HAP-1 (cell line): ENCODE measurements around the gene PCDHB2.
"Not testable (repeated sequence)": the region's sequence is repeated elsewhere in the genome, so short reads cannot be mapped to it uniquely, and the experiment has no call there.

ENCODE experiments used
- DNase-seq, 2 experiments: peaks; one replicate each; pipeline ENCODE4 v3.0.0-alpha.2; 2016 to 2020; ENCODE audit warnings: low spot score in 2 of 2
- H3K27me3 ChIP-seq: fragments of 250-450 bp; sonication (Bioruptor Pico); 2 replicates; pipeline ENCODE4 v1.5.1; 2020; ENCODE audit warnings: low read depth, mild to moderate bottlenecking, moderate library complexity
- H3K36me3 ChIP-seq: fragments of 250-450 bp; sonication (Bioruptor Pico); replicated peaks from 2 replicates; pipeline ENCODE4 v1.5.1; 2020; ENCODE audit warnings: mild to moderate bottlenecking
- H3K4me1 ChIP-seq: fragments of 250-450 bp; sonication (Bioruptor Pico); 2 replicates; pipeline ENCODE4 v1.5.1; 2020; ENCODE audit warnings: mild to moderate bottlenecking
- H3K4me3 ChIP-seq: fragments of 250-450 bp; sonication (Bioruptor Pico); 2 replicates; pipeline ENCODE4 v1.5.1; 2020; ENCODE audit warnings: mild to moderate bottlenecking, moderate library complexity
- H3K9me3 ChIP-seq: fragments of 250-450 bp; sonication (Bioruptor Pico); 2 replicates; pipeline ENCODE4 v1.5.1; 2020; ENCODE audit warnings: mild to moderate bottlenecking, moderate library complexity
- in situ Hi-C: fragments of 300-500 bp; cut with MboI; formaldehyde crosslinking; loops from 3 replicates; pipeline ENCODE4 v1.14.3; 2020; ENCODE audit warnings: low sequenced_read_pairs, inconsistent platforms, mixed read lengths

Gene PCDHB2

GRCh38 chr5:141094481-141095262 is at the start of gene PCDHB2:
Gene PCDHB2, plus strand, starts transcription at chr5:141094615. Its CDS starts 176 bp downstream, at chr5:141094791.
- peak; percentile 29 to 56 for DNase-seq
- in situ Hi-C loops, result no loop called here
- peak within 1 kb of the TSS; percentile 18 for H3K4me3 ChIP-seq
- H3K4me1 ChIP-seq, result no peaks in the 10 kb centered on the region
- H3K36me3 ChIP-seq, result no peaks in the 10 kb centered on the region
- H3K27me3 ChIP-seq, result peaks cover 5% of the 10 kb centered on the region; the same call in 1 of the 2 replicates
- no peaks in the 10 kb centered on the region for H3K9me3 ChIP-seq

GRCh38 chr5:141050622-141051520 is 43.5 kb upstream of the PCDHB2 start, which contains the start of gene PCDHB1:
Gene PCDHB1, plus strand, starts transcription at chr5:141051374. Its CDS starts 97 bp downstream, at chr5:141051471.
- no peak within 1 kb of the TSS for H3K4me3 ChIP-seq

GRCh38 chr5:141051521-141051866 is 42.9 kb upstream of the PCDHB2 start:
- no peak for DNase-seq
- Histone ChIP-seq H3K36me3 (no peaks in the 10 kb centered on the region), H3K4me3 (no peak overlapping the region), H3K9me3 (no peaks in the 10 kb centered on the region), H3K4me1 (no peaks in the 10 kb centered on the region), H3K27me3 (peaks cover 3% of the 10 kb centered on the region; the same call in 1 of the 2 replicates)
- in situ Hi-C loops, result no loop called here

More at GRCh38 chr5:141050622-141051520, 43.5 kb upstream of the PCDHB2 start, which contains the start of gene PCDHB1:
- Histone ChIP-seq H3K36me3 (no peaks in the 10 kb centered on the region), H3K9me3 (no peaks in the 10 kb centered on the region), H3K4me1 (no peaks in the 10 kb centered on the region), H3K27me3 (peaks cover 3% of the 10 kb centered on the region; the same call in 1 of the 2 replicates)
- in situ Hi-C loops, result no loop called here
- no peak for DNase-seq

DNA sequence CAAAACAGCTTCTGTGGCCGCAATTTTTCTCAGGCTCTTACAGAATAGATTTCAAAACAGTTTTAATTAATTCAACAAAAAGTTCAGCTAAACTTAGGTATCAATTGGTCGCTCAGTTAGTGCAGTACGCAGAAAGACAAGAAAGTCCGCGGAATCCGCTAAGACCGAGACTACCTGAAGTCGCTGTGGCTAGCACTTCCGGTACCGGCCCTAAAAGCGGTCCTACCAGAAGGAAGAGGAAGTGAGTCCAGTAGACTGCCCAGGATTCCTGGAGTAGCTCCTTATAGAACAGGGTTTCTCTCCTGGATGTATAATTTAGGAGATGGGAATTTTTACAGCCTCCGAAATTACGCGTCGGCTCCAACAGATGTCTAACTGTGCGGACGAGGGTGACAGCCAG is 16.6 kb upstream of the PCDHB2 start:
- H3K36me3 ChIP-seq, result no peaks in the 10 kb centered on the region
- H3K4me3 ChIP-seq, result no peak overlapping the region
- H3K27me3 ChIP-seq, result no peaks in the 10 kb centered on the region; the same call in 1 of the 2 replicates
- in situ Hi-C loops, result no loop called here
- no peaks in the 10 kb centered on the region for H3K4me1 ChIP-seq
- DNase-seq, result no peak
- H3K9me3 ChIP-seq, result no peaks in the 10 kb centered on the region

DNA sequence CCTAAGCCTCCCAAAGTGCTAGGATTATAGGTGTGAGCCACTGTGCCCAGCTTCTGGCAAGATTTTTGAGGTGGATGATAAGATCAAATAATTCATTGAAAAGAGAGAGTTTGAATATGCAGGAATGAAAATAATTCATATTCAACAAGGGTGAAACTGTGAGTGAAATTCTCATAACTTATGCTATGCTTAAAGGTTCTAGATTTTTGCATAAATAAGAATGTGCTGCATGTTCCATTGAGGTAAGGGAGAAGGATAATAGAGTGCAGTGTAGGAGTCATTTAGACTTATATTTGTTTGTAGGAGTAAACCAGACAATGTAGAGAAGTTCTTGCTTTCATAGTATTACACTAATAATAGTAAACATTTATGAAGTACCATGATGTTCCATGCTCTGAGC is 12.2 kb upstream of the PCDHB2 start:
- no peak for DNase-seq
- H3K4me1 ChIP-seq, result no peaks in the 10 kb centered on the region
- in situ Hi-C loops, result no loop called here
- H3K36me3 ChIP-seq, result no peaks in the 10 kb centered on the region
- no peak overlapping the region for H3K4me3 ChIP-seq
- no peaks in the 10 kb centered on the region; the same call in none of the 2 replicates for H3K27me3 ChIP-seq
- H3K9me3 ChIP-seq, result no peaks in the 10 kb centered on the region

DNA sequence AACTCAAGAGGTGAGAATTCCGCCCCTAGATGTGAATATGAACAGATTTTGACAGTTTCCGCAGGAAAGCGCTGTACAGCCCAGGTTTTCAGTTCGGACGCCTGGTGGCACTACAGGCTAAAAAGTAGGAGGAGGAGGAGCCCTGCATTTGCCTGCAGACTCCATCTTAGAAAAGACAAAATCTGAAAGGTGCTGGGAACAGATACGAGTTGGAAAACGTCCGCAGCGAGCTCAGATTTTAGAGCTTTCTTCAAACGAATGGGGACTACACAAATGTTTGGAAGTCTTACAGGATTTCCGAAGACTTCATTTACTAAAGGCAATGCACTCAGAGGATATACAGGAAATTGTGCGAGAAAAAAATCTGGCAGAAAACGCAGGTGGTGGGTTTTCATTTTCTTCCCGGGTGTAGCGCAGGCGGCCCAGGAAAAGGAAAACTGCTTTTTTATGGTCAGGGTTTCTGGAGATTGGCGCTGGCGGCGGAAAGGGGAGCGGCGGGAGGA is 9.9 kb upstream of the PCDHB2 start:
- peaks cover 3% of the 10 kb centered on the region for H3K27me3 ChIP-seq
- peak in 1 of 2 experiments; percentile 41 for DNase-seq
- H3K9me3 ChIP-seq, result no peaks in the 10 kb centered on the region
- in situ Hi-C loops, result no loop called here
- H3K36me3 ChIP-seq, result no peaks in the 10 kb centered on the region
- no peaks in the 10 kb centered on the region for H3K4me1 ChIP-seq
- no peak overlapping the region for H3K4me3 ChIP-seq

- peaks cover 5% of the 10 kb centered on the region; the same call in 1 of the 2 replicates for H3K27me3 ChIP-seq
- no peak for DNase-seq
- no peak overlapping the region for H3K4me3 ChIP-seq
- H3K9me3 ChIP-seq, result no peaks in the 10 kb centered on the region
- no peaks in the 10 kb centered on the region for H3K36me3 ChIP-seq
- H3K4me1 ChIP-seq, result no peaks in the 10 kb centered on the region
- in situ Hi-C loops, result no loop called here
Observed at GRCh38 chr5:141095263-141095641, 837 bp downstream of the PCDHB2 start.

DNA sequence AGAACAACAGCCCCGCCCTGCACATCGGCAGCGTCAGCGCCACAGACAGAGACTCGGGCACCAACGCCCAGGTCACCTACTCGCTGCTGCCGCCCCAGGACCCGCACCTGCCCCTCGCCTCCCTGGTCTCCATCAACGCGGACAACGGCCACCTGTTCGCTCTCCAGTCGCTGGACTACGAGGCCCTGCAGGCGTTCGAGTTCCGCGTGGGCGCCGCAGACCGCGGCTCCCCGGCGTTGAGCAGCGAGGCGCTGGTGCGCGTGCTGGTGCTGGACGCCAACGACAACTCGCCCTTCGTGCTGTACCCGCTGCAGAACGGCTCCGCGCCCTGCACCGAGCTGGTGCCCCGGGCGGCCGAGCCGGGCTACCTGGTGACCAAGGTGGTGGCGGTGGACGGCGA is 1.8 kb downstream of the PCDHB2 start:
- H3K27me3 ChIP-seq, H3K36me3 ChIP-seq, H3K4me3 ChIP-seq, DNase-seq, in situ Hi-C loops, H3K4me1 ChIP-seq, H3K9me3 ChIP-seq: not testable (repeated sequence)

DNA sequence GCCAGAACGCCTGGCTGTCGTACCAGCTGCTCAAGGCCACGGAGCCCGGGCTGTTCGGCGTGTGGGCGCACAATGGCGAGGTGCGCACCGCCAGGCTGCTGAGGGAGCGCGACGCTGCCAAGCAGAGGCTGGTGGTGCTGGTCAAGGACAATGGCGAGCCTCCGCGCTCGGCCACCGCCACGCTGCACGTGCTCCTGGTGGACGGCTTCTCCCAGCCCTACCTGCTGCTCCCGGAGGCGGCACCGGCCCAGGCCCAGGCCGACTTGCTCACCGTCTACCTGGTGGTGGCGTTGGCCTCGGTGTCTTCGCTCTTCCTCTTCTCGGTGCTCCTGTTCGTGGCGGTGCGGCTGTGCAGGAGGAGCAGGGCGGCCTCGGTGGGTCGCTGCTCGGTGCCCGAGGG is 2.2 kb downstream of the PCDHB2 start:
- H3K4me1 ChIP-seq, in situ Hi-C loops, H3K4me3 ChIP-seq, DNase-seq, H3K36me3 ChIP-seq, H3K27me3 ChIP-seq, H3K9me3 ChIP-seq: not testable (repeated sequence)

DNA sequence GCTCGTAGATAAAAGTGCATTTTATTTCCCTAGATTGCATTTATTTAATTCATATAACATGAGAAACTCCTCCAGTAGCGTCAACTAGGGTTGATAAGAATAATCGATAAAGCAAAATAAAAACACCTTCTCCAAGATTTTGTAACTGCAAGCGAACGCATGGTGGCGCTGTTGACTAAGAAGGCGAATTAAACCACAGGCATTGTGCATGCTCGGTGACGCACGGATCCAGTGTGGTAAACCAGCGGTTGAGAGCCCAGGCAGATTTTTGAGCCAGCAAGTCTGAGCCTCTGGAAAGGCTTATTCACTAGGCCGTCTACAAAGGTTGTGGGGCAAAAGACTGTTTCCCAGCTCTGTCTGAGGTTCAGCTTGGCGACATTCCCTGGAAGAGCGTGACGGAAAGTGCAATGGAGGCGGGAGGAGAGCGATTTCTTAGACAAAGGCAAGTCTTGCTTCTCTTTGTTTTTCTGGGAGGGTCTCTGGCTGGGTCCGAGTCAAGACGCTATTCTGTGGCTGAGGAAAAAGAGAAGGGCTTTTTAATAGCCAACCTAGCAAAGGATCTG is 5.9 kb downstream of the PCDHB2 start, which contains the start of gene PCDHB3:
Gene PCDHB3 (plus strand): TSS at position 231 of the 563 bp plus-strand sequence. CDS start 177 bp downstream, at position 408.
- no peaks in the 10 kb centered on the region for H3K36me3 ChIP-seq
- H3K27me3 ChIP-seq, result 0 out of 2 replicates have a peak, but pooled peaks cover 2% of the 10 kb centered on the region
- no peaks in the 10 kb centered on the region for H3K9me3 ChIP-seq
- no peaks in the 10 kb centered on the region for H3K4me1 ChIP-seq
- in situ Hi-C loops, result no loop called here
- peak; percentile 71 to 86 for DNase-seq
- H3K4me3 ChIP-seq, result peak within 1 kb of the TSS; percentile 12

- DNase-seq, result no peak
- Histone ChIP-seq H3K36me3 (no peaks in the 10 kb centered on the region), H3K9me3 (no peaks in the 10 kb centered on the region), H3K4me1 (no peaks in the 10 kb centered on the region), H3K27me3 (0 out of 2 replicates have a peak, but pooled peaks cover 2% of the 10 kb centered on the region), H3K4me3 (no peak overlapping the region)
- in situ Hi-C loops, result no loop called here
Observed at GRCh38 chr5:141101059-141101458, 6.6 kb downstream of the PCDHB2 start.

GRCh38 chr5:141102070-141102469 is 7.7 kb downstream of the PCDHB2 start:
- H3K27me3 ChIP-seq, DNase-seq, H3K4me3 ChIP-seq, H3K36me3 ChIP-seq, H3K4me1 ChIP-seq, in situ Hi-C loops, H3K9me3 ChIP-seq: not testable (repeated sequence)

DNA sequence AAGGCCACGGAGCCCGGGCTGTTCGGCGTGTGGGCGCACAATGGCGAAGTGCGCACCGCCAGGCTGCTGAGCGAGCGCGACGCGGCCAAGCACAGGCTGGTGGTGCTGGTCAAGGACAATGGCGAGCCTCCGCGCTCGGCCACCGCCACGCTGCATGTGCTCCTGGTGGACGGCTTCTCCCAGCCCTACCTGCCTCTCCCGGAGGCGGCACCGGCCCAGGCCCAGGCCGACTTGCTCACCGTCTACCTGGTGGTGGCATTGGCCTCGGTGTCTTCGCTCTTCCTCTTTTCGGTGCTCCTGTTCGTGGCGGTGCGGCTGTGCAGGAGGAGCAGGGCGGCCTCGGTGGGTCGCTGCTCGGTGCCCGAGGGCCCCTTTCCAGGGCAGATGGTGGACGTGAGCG is 8.1 kb downstream of the PCDHB2 start:
- H3K9me3 ChIP-seq, H3K36me3 ChIP-seq, in situ Hi-C loops, H3K27me3 ChIP-seq, DNase-seq, H3K4me1 ChIP-seq, H3K4me3 ChIP-seq: not testable (repeated sequence)
